IMR-90 (cell line): Measurements from ENCODE around the gene NRSN1. TPM values are rescaled to one million over a fixed set of nuclear protein-coding genes. Genes with fewer than 3 reads are reported as not detected.

Experiments
- ATAC-seq: fragments of 200-7000 bp; cut with Tn5 transposase; 2 replicates; pipeline ENCODE4 v1.9.1; 2020; ENCODE audit warnings: low read depth, mild to moderate bottlenecking, moderate library complexity
- BruUV-seq: library from RNA; stranded (reverse); fragments of 400-500 nt; replicated peaks from 2 replicates; lab custom pipeline; 2021; lab: Mats Ljungman, UMichigan
- CTCF ChIA-PET: fragments of 300-600 bp; formaldehyde crosslinking; extraction: SDS; loops from one replicate; lab custom pipeline; 2021; ENCODE audit warnings: antibody characterized with exemption; lab: Yijun Ruan, JAX
- POLR2A ChIA-PET: fragments of 300-600 bp; sonication (Branson Sonifier 250); formaldehyde crosslinking; loops from one replicate; lab custom pipeline; 2022; ENCODE audit warnings: antibody characterized with exemption; ENCODE audit not compliant: unreplicated experiment; lab: Charles Lee
- DNase-seq: peaks from one replicate; pipeline ENCODE4 v3.0.0; 2013
- H2AFZ ChIP-seq: replicated peaks from 2 replicates; pipeline ENCODE3; 2013; ENCODE audit warnings: low read length, mild to moderate bottlenecking; ENCODE audit not compliant: poor library complexity
- H2AK5ac ChIP-seq: 2 replicates; pipeline ENCODE4 v1.6.1; 2013; ENCODE audit warnings: low read depth, low read length, inconsistent platforms
- H2AK9ac ChIP-seq: replicated peaks from 2 replicates; pipeline ENCODE3; 2013; ENCODE audit warnings: mild to moderate bottlenecking, low read depth, low read length, moderate library complexity; ENCODE audit not compliant: poor library complexity
- H2BK120ac ChIP-seq: 2 replicates; pipeline ENCODE4 v1.6.1; 2013; ENCODE audit warnings: low read depth, low read length, inconsistent platforms
- H2BK15ac ChIP-seq: 3 replicates; pipeline ENCODE4 v1.6.1; 2013; ENCODE audit warnings: low read depth, low read length, inconsistent platforms
- H2BK20ac ChIP-seq: 2 replicates; pipeline ENCODE4 v1.6.1; 2013; ENCODE audit warnings: low read depth, mild to moderate bottlenecking, inconsistent platforms, low read length, moderate library complexity
- H2BK5ac ChIP-seq: 2 replicates; pipeline ENCODE4 v1.6.1; 2013; ENCODE audit warnings: mild to moderate bottlenecking, low read depth, low read length, inconsistent platforms; ENCODE audit not compliant: poor library complexity, severe bottlenecking
- H3K14ac ChIP-seq: replicated peaks from 2 replicates; pipeline ENCODE4 v1.6.1; 2013; ENCODE audit warnings: low read depth, low read length, inconsistent platforms
- H3K18ac ChIP-seq: 2 replicates; pipeline ENCODE4 v1.6.1; 2013; ENCODE audit warnings: low read depth, low read length, control low read depth
- H3K23ac ChIP-seq: 2 replicates; pipeline ENCODE4 v1.6.1; 2013; ENCODE audit warnings: low read depth, low read length, inconsistent platforms
- H3K27ac ChIP-seq: 2 replicates; pipeline ENCODE4 v1.5.1; 2013; ENCODE audit warnings: mild to moderate bottlenecking, control low read depth, low read length; ENCODE audit not compliant: insufficient read depth
- H3K27me3 ChIP-seq: 2 replicates; pipeline ENCODE4 v1.6.1; 2013; ENCODE audit warnings: low read length; ENCODE audit not compliant: control insufficient read depth, insufficient read depth
- H3K36me3 ChIP-seq: 2 replicates; pipeline ENCODE4 v1.6.1; 2013; ENCODE audit warnings: low read length, mixed read lengths; ENCODE audit not compliant: control insufficient read depth, insufficient read depth
- H3K4ac ChIP-seq: 2 replicates; pipeline ENCODE4 v1.6.1; 2013; ENCODE audit warnings: low read depth, low read length, inconsistent platforms
- H3K4me1 ChIP-seq: 2 replicates; pipeline ENCODE4 v1.6.1; 2013; ENCODE audit warnings: low read length, mixed read lengths; ENCODE audit not compliant: control insufficient read depth, insufficient read depth
- H3K4me2 ChIP-seq: 2 replicates; pipeline ENCODE4 v1.6.1; 2013; ENCODE audit warnings: low read depth, mild to moderate bottlenecking, control low read depth, low read length, moderate library complexity
- H3K4me3 ChIP-seq: 2 replicates; pipeline ENCODE4 v1.5.1; 2013; ENCODE audit warnings: low read depth, mild to moderate bottlenecking, control low read depth, low read length, moderate library complexity; ENCODE audit not compliant: insufficient read depth
- H3K56ac ChIP-seq: 2 replicates; pipeline ENCODE4 v1.6.1; 2013; ENCODE audit warnings: low read length, inconsistent platforms; ENCODE audit not compliant: insufficient read depth; ENCODE audit errors: extremely low read depth
- H3K79me1 ChIP-seq, 2 experiments: 2 replicates each; pipeline ENCODE4 v1.6.1; 2013; ENCODE audit warnings: low read length in 2 of 2, inconsistent platforms in 1 of 2, low read depth in 1 of 2
- H3K9ac ChIP-seq: 2 replicates; pipeline ENCODE4 v1.6.1; 2013; ENCODE audit warnings: low read depth, low read length, control low read depth
- H3K9me1 ChIP-seq: 2 replicates; pipeline ENCODE4 v1.6.1; 2013; ENCODE audit warnings: low read length, inconsistent platforms; ENCODE audit not compliant: insufficient read depth
- H3K9me3 ChIP-seq: 2 replicates; pipeline ENCODE4 v1.6.1; 2013; ENCODE audit warnings: low read length; ENCODE audit not compliant: control insufficient read depth, insufficient read depth
- H4K20me1 ChIP-seq: 2 replicates; pipeline ENCODE4 v1.6.1; 2013; ENCODE audit warnings: low read length, inconsistent platforms; ENCODE audit not compliant: insufficient read depth
- H4K5ac ChIP-seq: 2 replicates; pipeline ENCODE4 v1.6.1; 2013; ENCODE audit warnings: mild to moderate bottlenecking, low read depth, low read length, control low read depth
- H4K8ac ChIP-seq, 2 experiments: 2 replicates each; pipeline ENCODE4 v1.6.1; 2013; ENCODE audit warnings: low read depth in 2 of 2, low read length in 2 of 2, control low read depth in 1 of 2, inconsistent platforms in 1 of 2
- H4K91ac ChIP-seq: 2 replicates; pipeline ENCODE4 v1.6.1; 2013; ENCODE audit warnings: low read depth, low read length, inconsistent platforms; ENCODE audit not compliant: insufficient read depth
- BHLHE40 ChIP-seq: fragments of 150-350 bp; IDR thresholded peaks from 2 replicates; pipeline ENCODE4 v1.6.1; 2016; ENCODE audit warnings: mild to moderate bottlenecking, low read depth, low read length
- CEBPB ChIP-seq: IDR thresholded peaks from 2 replicates; pipeline ENCODE4 v1.6.1; 2012; ENCODE audit warnings: low read depth, low read length, improper control_type of control experiment
- CHD1 ChIP-seq: IDR thresholded peaks from 2 replicates; pipeline ENCODE4 v1.6.1; 2012; ENCODE audit warnings: low read depth, low read length, improper control_type of control experiment
- ELK1 ChIP-seq: fragments of 150-350 bp; IDR thresholded peaks from 2 replicates; pipeline ENCODE4 v1.6.1; 2016; ENCODE audit warnings: low read depth, mild to moderate bottlenecking, low read length, moderate library complexity, borderline replicate concordance
- FOS ChIP-seq: fragments of 150-350 bp; IDR thresholded peaks from 2 replicates; pipeline ENCODE4 v1.6.1; 2016; ENCODE audit warnings: low read depth, low read length
- MAFK ChIP-seq: IDR thresholded peaks from 2 replicates; pipeline ENCODE4 v1.6.1; 2012; ENCODE audit warnings: low read depth, low read length, improper control_type of control experiment
- MAZ ChIP-seq: IDR thresholded peaks from 2 replicates; pipeline ENCODE4 v1.6.1; 2012; ENCODE audit warnings: low read depth, mild to moderate bottlenecking, low read length, improper control_type of control experiment, moderate library complexity, borderline replicate concordance
- MXI1 ChIP-seq: IDR thresholded peaks from 2 replicates; pipeline ENCODE4 v1.6.1; 2012; ENCODE audit warnings: low read depth, mild to moderate bottlenecking, low read length, moderate library complexity, borderline replicate concordance
- NFE2L2 ChIP-seq: fragments of 150-350 bp; IDR thresholded peaks from 2 replicates; pipeline ENCODE4 v1.6.1; 2016; ENCODE audit warnings: low read depth, mild to moderate bottlenecking, low read length
- POLR2A ChIP-seq: IDR thresholded peaks from 2 replicates; pipeline ENCODE4 v1.6.1; 2012; ENCODE audit warnings: mild to moderate bottlenecking, low read depth, low read length
- RAD21 ChIP-seq: IDR thresholded peaks from 2 replicates; pipeline ENCODE4 v1.6.1; 2012; ENCODE audit warnings: low read length, improper control_type of control experiment
- RCOR1 ChIP-seq: IDR thresholded peaks from 2 replicates; pipeline ENCODE4 v1.6.1; 2012; ENCODE audit warnings: mild to moderate bottlenecking, low read length, improper control_type of control experiment; ENCODE audit not compliant: insufficient replicate concordance
- RFX5 ChIP-seq: IDR thresholded peaks from 2 replicates; pipeline ENCODE4 v1.8.0; 2012; ENCODE audit warnings: low read depth, mild to moderate bottlenecking, low read length, moderate library complexity
- SMC3 ChIP-seq: fragments of 150-350 bp; IDR thresholded peaks from 2 replicates; pipeline ENCODE4 v1.6.1; 2016; ENCODE audit warnings: low read depth, mild to moderate bottlenecking, antibody characterized with exemption, low read length, moderate library complexity
- WGBS, 2 experiments: methylation state at CpG; one replicate each; pipeline versions ENCODE4 v1.1.5 to v1.1.7; 2013; ENCODE audit warnings: missing lambda C conversion rate in 2 of 2; ENCODE audit not compliant: insufficient read length in 1 of 2; ENCODE audit errors: extremely low coverage in 2 of 2; 5-methylcytosine and 5-hydroxymethylcytosine counted together
- dilution Hi-C: fragments of 300-500 bp; cut with HindIII; formaldehyde crosslinking; loops from one replicate; pipeline ENCODE4 v1.14.3; 2018; ENCODE audit warnings: low sequenced_read_pairs; ENCODE audit not compliant: unreplicated experiment
- in situ Hi-C: fragments of 300-500 bp; cut with MboI; formaldehyde crosslinking; loops from 3 replicates; pipeline ENCODE4 v1.14.3; 2019; ENCODE audit warnings: low sequenced_read_pairs, inconsistent platforms, mixed read lengths
- intact Hi-C: fragments of 100-400 bp; cut with micrococcal nuclease; formaldehyde crosslinking; loops from 2 replicates; pipeline ENCODE4 v1.10.0; 2022
- polyA plus RNA-seq, 3 experiments: library from polyadenylated mRNA; depleted of rRNA; stranded (reverse); fragments of >200 nt; gene quantifications; 2 replicates each; pipeline ENCODE4 v1.2.3, GENCODE V29; 2012; ENCODE audit warnings: low replicate concordance in 1 of 3
- total RNA-seq: library from RNA; depleted of rRNA; stranded (reverse); fragments of >200 nt; gene quantifications from 2 replicates; pipeline ENCODE4 v1.2.3, GENCODE V29; 2012
- TF ChIP-seq, protein P1 (sequence below): fragments of 150-350 bp; IDR thresholded peaks from 2 replicates; pipeline ENCODE4 v1.6.1; 2017; ENCODE audit warnings: mild to moderate bottlenecking, antibody characterized with exemption, low read length, low read depth
- TF ChIP-seq, protein P2 (sequence below): conservative IDR thresholded peaks from 2 replicates; pipeline ENCODE4 v1.5.1; 2012; ENCODE audit warnings: mild to moderate bottlenecking, low read depth, low read length, improper control_type of control experiment

Gene NRSN1
- total and polyA plus RNA-seq, 2 of the 4 experiments (the other 2 are of a cell fraction) = not detected

GRCh38 chr6:24145690-24146131 is 19.7 kb downstream of the NRSN1 start:
- no peak overlapping the region for H3K23ac ChIP-seq
- H2AK9ac ChIP-seq = peak overlapping the region; percentile 42
- H3K9me1 ChIP-seq = no peaks in the 10 kb centered on the region
- BruUV-seq = no TSS peak
- no peak overlapping the region for H4K8ac ChIP-seq
- H3K9ac ChIP-seq = no peak overlapping the region
- no peak overlapping the region for H3K4me2 ChIP-seq
- no peak overlapping the region for H2BK120ac ChIP-seq
- 0% methylated on average over 1 of the region's 9 CpGs; no CpG with 5 or more reads in 1 of the 2 experiments for WGBS, 2 experiments
- no peak overlapping the region for H4K5ac ChIP-seq
- no peak overlapping the region for H2BK15ac ChIP-seq
- no peaks in the 10 kb centered on the region for H4K20me1 ChIP-seq
- H3K56ac ChIP-seq = no peak overlapping the region
- no peak overlapping the region for H3K4ac ChIP-seq
- no peak overlapping the region for H3K18ac ChIP-seq
- no peak for DNase-seq
- H3K27ac ChIP-seq = no peak overlapping the region
- dilution Hi-C loops (no loop called here), intact Hi-C loops (no loop called here), in situ Hi-C loops (no loop called here)
- H2AK5ac ChIP-seq = no peak overlapping the region
- H2AFZ ChIP-seq = no peak overlapping the region
- no peak overlapping the region for H4K91ac ChIP-seq
- no peaks in the 10 kb centered on the region for H3K4me1 ChIP-seq
- H3K27me3 ChIP-seq = no peaks in the 10 kb centered on the region
- no peak for TF ChIP-seq MAFK
- TF ChIP-seq FOS = no peak
- TF ChIP-seq POLR2A = no peak
- TF ChIP-seq CHD1 = no peak
- no peak for TF ChIP-seq RCOR1
- no peak for TF ChIP-seq ELK1
- TF ChIP-seq, protein P1, sequence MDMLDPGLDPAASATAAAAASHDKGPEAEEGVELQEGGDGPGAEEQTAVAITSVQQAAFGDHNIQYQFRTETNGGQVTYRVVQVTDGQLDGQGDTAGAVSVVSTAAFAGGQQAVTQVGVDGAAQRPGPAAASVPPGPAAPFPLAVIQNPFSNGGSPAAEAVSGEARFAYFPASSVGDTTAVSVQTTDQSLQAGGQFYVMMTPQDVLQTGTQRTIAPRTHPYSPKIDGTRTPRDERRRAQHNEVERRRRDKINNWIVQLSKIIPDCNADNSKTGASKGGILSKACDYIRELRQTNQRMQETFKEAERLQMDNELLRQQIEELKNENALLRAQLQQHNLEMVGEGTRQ = no peak
- no peak for TF ChIP-seq RFX5
- TF ChIP-seq MAZ = no peak
- TF ChIP-seq RAD21 = no peak
- no peak for TF ChIP-seq BHLHE40
- TF ChIP-seq, protein P2, sequence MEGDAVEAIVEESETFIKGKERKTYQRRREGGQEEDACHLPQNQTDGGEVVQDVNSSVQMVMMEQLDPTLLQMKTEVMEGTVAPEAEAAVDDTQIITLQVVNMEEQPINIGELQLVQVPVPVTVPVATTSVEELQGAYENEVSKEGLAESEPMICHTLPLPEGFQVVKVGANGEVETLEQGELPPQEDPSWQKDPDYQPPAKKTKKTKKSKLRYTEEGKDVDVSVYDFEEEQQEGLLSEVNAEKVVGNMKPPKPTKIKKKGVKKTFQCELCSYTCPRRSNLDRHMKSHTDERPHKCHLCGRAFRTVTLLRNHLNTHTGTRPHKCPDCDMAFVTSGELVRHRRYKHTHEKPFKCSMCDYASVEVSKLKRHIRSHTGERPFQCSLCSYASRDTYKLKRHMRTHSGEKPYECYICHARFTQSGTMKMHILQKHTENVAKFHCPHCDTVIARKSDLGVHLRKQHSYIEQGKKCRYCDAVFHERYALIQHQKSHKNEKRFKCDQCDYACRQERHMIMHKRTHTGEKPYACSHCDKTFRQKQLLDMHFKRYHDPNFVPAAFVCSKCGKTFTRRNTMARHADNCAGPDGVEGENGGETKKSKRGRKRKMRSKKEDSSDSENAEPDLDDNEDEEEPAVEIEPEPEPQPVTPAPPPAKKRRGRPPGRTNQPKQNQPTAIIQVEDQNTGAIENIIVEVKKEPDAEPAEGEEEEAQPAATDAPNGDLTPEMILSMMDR = no peak
- TF ChIP-seq SMC3 = no peak
- no peak for TF ChIP-seq MXI1
- no peak for TF ChIP-seq CEBPB
- no peak for TF ChIP-seq NFE2L2
- H2BK20ac ChIP-seq = no peak overlapping the region
- no peaks in the 10 kb centered on the region for H3K79me1 ChIP-seq
- no peaks in the 10 kb centered on the region for H3K36me3 ChIP-seq
- no peak for ATAC-seq
- no peak overlapping the region for H3K4me3 ChIP-seq
- ChIA-PET CTCF (interaction anchor here (0.6 kb wide), 1 partner anchor 282 kb away, joined by 3 read pairs; no protein-coding TSS in a partner anchor), POLR2A (no interaction called here)
- H3K9me3 ChIP-seq = peaks cover 18% of the 10 kb centered on the region
- H3K14ac ChIP-seq = no peak overlapping the region
- H2BK5ac ChIP-seq = no peak overlapping the region
